HG02885 (cell line): ENCODE data around the gene IRGC.

Source experiments
- ATAC-seq: cut with Tn5 transposase; IDR thresholded peaks from one replicate; pipeline ENCODE4 v1.9.1; 2021; ENCODE audit warnings: mild to moderate bottlenecking; ENCODE audit not compliant: unreplicated experiment, poor library complexity

The IRGC gene

GRCh38 chr19:43690444-43690843 is 25.4 kb upstream of the IRGC start:
- no peak for ATAC-seq

GRCh38 chr19:43690890-43691289 is 25.0 kb upstream of the IRGC start:
- ATAC-seq: no peak

DNA sequence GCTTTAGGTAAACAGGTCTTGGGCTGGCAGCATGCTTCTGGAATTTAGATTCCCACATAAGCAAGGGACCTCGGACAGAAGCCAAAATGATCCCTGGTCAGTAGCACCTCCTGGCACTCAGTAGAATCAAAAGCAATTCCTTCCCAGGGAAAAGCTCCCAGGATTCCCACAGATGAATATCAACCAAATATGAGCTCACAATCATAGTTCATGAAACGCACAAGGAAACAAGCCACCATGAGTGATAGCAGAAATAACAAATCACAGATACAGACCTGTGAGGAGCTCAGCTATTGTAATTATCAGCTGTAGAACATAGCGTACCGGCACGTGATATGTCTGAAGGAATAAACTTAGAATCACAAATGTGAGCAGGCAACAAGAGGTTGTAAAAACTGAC is 24.1 kb upstream of the IRGC start:
- ATAC-seq: no peak

DNA sequence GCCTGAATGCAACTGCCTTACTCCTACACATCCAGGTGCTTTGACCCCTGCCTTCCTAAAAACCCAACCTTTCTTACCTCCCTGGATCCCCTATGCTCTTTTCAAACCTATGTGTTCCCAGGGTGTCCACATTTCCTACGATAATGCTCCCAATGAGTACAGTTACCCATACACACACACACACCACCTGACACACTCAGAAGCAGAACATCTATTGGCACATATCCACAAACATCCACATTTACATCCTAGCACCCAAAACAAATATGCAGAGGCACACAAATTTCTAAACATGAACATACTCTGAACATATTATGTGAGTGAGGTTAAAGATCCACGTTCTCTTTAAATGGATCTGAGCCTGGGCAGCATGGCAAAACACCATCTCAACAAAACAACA is 23.5 kb upstream of the IRGC start:
- ATAC-seq: no peak

- ATAC-seq: no peak
These were observed 23.0 kb upstream of the IRGC start for GRCh38 chr19:43692877-43693276.

- no peak for ATAC-seq
These were observed 21.3 kb upstream of the IRGC start for GRCh38 chr19:43694553-43694952.

DNA sequence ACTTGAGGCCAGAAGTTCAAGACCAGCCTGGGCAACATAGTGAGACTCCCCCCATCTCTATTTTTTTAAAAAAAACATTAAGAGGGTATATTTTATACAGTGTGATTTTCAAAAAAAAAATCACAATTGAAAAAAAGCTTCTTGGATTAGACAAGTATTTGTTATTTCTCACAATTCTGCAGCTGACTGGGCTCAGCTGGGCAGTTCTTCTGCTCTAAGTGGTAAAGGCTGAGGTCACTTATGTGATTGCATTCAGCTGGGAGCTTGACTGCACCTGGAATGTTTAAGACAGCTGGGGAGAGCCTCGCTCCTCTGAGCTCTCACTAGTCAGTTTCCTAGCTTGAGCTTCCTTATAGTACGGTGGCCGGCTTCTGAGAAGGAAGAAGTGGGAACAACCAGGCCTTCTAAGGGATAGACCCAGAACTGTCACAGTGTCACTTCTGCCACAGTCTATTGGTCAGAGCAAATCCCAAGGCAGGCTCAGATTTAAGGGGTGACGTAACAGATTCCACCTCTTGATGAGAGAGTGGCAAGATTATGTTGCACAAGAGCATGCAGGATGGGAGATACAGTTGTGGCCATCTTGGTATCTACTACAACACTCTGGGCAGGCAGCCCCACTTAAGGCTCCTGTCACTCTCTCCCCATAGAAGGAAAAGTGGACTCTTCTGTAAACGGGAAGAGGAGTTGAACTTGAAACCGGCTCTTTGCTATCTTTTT is 19.7 kb upstream of the IRGC start:
- no peak for ATAC-seq

- no peak for ATAC-seq
These were observed 18.6 kb upstream of the IRGC start for GRCh38 chr19:43697295-43697694.

DNA sequence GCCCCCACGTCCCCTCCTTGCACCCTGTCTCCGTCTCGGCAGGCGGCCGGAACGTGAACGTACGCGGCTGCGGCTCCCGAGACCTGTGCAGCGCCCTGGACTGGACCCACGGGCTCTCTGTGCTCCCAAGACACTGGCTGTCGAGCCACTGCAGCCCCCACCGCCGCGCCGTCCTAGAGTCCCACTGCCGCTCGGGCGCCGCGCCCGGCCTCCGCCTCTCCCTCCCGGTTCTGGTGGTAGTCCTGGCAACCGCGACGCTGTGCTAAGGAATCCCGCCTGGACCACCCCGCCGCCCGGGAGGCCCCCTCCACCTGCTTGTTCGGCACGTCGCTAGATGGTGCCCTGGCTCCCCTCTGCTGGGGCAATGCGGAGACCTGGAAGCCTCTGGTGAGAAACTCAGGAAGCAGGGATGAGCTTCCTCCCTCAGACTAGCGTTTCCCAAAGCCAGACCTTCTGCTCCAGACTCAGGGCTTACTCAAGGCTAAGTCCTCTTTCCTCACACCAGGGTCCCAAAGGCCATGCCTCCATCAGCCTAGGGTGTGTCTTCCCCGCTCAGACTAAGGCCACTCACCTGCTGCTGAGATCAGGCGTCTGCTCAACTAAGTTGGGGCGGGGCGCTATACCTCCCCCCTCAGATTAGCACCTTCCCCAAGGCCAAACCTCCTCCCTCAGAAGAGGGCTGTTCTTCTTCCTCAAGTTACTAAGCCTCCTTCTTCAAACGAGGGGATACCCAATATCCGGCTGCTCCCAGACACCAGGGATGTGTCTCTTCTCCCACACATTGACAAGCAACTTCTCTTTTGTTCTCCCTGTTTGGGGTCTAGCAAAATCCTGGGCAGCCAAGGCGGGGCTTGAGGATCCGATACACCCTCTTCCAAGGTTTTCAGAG is 16.1 kb upstream of the IRGC start:
- no peak for ATAC-seq

- ATAC-seq: no peak
These were observed 15.4 kb upstream of the IRGC start for GRCh38 chr19:43700395-43701000.

DNA sequence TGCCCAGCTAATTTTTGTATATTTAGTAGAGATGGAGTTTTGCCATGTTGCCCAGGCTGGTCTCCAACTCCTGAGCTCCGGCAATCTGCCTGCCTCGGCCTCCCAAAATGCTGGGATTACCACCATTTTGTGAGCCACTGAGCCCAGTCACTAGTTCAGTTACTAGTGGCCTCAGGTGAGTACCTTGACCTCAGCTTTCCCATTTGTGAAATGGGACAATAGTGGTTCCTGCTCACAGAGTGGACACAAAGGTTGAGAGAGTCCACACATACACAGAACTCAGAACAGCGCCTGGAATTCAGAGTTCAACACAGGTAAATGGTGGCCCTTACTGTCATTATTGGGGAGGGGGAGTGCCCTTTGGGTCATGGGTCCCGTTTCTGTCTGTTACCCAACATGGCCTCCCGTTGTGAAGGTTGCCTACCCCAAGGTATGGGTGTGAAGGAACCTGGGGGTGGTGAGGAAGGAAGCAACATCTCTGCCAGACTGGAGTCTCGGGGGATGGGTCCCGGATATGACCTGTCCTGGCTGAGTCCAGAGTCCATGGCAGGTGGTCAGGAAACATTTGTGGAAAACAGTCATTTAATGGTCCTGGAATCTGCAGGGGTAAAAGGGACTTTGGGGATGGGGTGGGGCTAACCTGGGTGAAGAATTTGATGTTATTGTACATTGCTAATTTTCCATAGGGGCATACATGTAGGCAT is 11.7 kb upstream of the IRGC start:
- no peak for ATAC-seq

DNA sequence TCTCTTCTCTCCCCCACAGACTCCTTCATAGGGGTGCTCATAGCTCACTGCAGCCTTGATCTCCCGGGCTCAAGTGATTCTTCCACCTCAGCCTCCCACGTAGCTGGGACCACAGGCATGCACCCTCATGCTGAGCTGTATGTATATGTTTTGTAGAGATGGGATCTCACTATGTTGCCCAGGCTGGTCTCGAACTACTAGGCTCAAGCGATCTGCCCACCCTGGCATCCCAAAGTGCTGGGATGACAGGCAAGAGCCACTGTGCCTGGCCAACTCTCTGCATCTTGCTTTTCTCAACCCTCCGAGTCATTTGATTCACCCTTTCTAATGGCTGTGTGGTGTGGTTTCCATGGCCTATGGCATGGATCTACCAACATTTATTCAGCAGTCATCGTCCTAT is 10.1 kb upstream of the IRGC start:
- ATAC-seq: no peak

- ATAC-seq: no peak
These were observed 8.6 kb upstream of the IRGC start for GRCh38 chr19:43707158-43707712.

DNA sequence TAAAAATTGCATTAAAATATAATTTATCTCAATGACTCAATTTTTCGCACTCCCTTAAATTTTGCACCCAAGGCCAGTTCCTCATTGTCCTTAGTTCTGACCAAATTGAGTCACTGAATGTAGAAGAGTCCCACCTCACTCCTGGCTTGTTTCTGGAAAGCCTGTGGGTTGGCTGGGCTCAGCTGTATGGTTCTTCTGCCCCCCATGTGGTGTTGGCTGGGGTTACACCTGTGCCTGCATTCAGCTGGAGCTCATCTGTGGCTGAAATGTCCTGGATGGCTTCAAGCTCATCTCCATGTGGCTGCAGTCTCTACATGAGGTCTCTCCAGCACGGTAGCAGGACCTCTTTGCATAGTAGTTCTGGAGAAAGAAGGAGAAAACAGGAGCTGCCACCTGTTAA is 7.2 kb upstream of the IRGC start:
- ATAC-seq: no peak

DNA sequence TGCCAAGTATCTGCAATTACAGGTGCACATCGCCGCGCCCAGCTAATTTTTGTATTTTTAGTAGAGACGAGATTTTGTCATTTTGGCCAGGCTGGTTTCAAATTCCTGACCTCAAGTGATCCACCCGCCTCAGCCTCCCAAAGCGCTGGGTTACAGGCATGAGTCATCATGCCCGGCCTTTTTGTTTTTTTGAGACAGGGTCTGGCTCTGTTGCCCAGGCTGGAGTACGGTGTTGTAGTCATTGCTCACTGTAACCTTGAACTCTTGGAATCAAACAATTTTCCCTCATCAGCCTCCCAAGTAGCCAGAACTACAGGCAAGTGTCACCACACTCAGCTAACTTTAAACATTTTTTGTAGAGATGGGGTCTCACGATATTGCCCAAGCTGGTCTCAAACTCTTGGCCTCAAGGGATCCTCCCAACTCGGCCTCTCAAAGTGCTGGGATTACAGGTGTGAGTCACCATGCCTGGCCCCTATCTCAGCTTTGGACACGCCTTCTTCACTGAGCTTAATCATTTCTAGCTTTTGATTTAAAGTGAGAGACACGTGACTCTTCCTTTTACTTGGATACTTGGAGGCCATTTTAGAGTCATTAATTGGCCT is 4.0 kb upstream of the IRGC start:
- no peak for ATAC-seq

GRCh38 chr19:43713208-43713607 is 2.7 kb upstream of the IRGC start:
- ATAC-seq: no peak

- no peak for ATAC-seq
These were observed 2.9 kb downstream of the IRGC start for GRCh38 chr19:43718627-43719377.

GRCh38 chr19:43719378-43719868 is 3.5 kb downstream of the IRGC start:
- ATAC-seq: no peak

- no peak for ATAC-seq
These were observed 4.0 kb downstream of the IRGC start for GRCh38 chr19:43719918-43720317.
